ENCODE results near the gene ALDH3B1.

Gene ALDH3B1

GRCh38 chr11:68011051-68011943 lies 1.2 kb downstream of the ALDH3B1 start:
- TF ChIP-seq SUZ12 (IDR thresholded peaks at IDR 0.05) = no peak
- no peak for DNase-seq (ENCODE audit: extremely low spot score)
- ChIA-PET POLR2A (interaction anchor here (0.9 to 1.3 kb wide), 2 partner anchors 8 to 12 kb away, joined by 3 to 6 read pairs; no protein-coding TSS in a partner anchor), CTCF (interaction anchor here (0.6 kb wide), 1 partner anchor 8 kb away, joined by 3 read pairs; no protein-coding TSS in a partner anchor)

- ChIA-PET POLR2A (interaction anchor here (1.0 kb wide), 1 partner anchor 16 kb away, joined by 3 read pairs; no protein-coding TSS in a partner anchor), CTCF (no interaction called here)
- TF ChIP-seq SP1 (IDR thresholded peaks at IDR 0.05) (no peak), FOXA1 (IDR thresholded peaks at IDR 0.05) (no peak), ZNF384 (IDR thresholded peaks at IDR 0.05) (no peak), FOXM1 (IDR thresholded peaks at IDR 0.05; ENCODE audit: borderline replicate concordance) (no peak), L3MBTL2 (conservative IDR thresholded peaks at IDR 0.05) (no peak), TARDBP (IDR thresholded peaks at IDR 0.05) (no peak), SUZ12 (IDR thresholded peaks at IDR 0.05) (no peak), LEF1 (IDR thresholded peaks at IDR 0.05; ENCODE audit: borderline replicate concordance) (no peak), BHLHE40 (IDR thresholded peaks at IDR 0.05; ENCODE audit: borderline replicate concordance) (no peak), ARNT (IDR thresholded peaks at IDR 0.05) (no peak), NFRKB (IDR thresholded peaks at IDR 0.05) (no peak), CTBP1 (IDR thresholded peaks at IDR 0.05; ENCODE audit: borderline replicate concordance) (no peak)
- TF ChIP-seq, protein P1, sequence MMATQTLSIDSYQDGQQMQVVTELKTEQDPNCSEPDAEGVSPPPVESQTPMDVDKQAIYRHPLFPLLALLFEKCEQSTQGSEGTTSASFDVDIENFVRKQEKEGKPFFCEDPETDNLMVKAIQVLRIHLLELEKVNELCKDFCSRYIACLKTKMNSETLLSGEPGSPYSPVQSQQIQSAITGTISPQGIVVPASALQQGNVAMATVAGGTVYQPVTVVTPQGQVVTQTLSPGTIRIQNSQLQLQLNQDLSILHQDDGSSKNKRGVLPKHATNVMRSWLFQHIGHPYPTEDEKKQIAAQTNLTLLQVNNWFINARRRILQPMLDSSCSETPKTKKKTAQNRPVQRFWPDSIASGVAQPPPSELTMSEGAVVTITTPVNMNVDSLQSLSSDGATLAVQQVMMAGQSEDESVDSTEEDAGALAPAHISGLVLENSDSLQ (IDR thresholded peaks at IDR 0.05) = no peak
- no peak for DNase-seq (ENCODE audit: extremely low spot score)
Observed at GRCh38 chr11:68012044-68012842, 2.1 kb downstream of the ALDH3B1 start.

- ChIA-PET CTCF (no interaction called here), POLR2A (interaction anchor here (1.0 kb wide), 1 partner anchor 15 kb away, joined by 3 read pairs; no protein-coding TSS in a partner anchor)
- TF ChIP-seq FOXA1 (IDR thresholded peaks at IDR 0.05) = no peak
- no peak for TF ChIP-seq CTBP1 (IDR thresholded peaks at IDR 0.05; ENCODE audit: borderline replicate concordance)
- no peak for TF ChIP-seq SP1 (IDR thresholded peaks at IDR 0.05)
- TF ChIP-seq SUZ12 (IDR thresholded peaks at IDR 0.05) = no peak
- no peak for TF ChIP-seq NFRKB (IDR thresholded peaks at IDR 0.05)
- TF ChIP-seq ZNF384 (IDR thresholded peaks at IDR 0.05) = no peak
- no peak for TF ChIP-seq HDGF (IDR thresholded peaks at IDR 0.05; ENCODE audit: borderline replicate concordance)
- TF ChIP-seq BHLHE40 (IDR thresholded peaks at IDR 0.05; ENCODE audit: borderline replicate concordance) = no peak
- TF ChIP-seq FOXK2 (IDR thresholded peaks at IDR 0.05) = no peak
- no peak for TF ChIP-seq ELF4 (IDR thresholded peaks at IDR 0.05)
- no peak for TF ChIP-seq FOXM1 (IDR thresholded peaks at IDR 0.05; ENCODE audit: borderline replicate concordance)
- no peak for TF ChIP-seq TARDBP (IDR thresholded peaks at IDR 0.05)
- no peak for TF ChIP-seq ARNT (IDR thresholded peaks at IDR 0.05)
- DNase-seq (ENCODE audit: extremely low spot score) = no peak
Observed at GRCh38 chr11:68012843-68013610, 2.9 kb downstream of the ALDH3B1 start.

DNA sequence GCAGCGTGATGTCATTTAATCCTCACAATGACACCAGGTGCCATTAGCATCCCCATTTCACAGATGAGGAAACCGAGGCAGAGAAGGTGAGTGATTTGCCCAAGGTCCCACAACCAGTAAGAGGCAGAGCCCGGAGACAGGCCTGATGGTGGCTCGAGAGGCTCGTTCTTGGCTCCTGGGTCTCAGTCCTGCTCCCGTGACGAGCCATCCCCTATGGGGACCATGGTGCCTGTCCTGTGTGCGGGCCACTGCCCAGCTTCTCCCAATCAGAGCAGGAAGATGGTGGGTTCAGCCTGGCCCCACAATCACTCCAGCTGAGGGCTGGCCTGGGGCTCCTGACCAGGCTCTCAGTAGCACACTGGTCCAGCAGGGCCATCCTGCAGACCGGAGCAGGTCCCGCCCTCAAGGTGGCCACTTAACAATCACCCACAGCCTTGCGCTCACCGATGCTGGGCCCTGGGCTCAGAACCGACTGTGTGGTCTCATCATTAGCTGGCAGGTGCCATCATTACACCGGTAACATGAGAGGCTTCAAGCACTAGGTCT lies 3.6 kb downstream of the ALDH3B1 start:
- TF ChIP-seq HDGF (IDR thresholded peaks at IDR 0.05; ENCODE audit: borderline replicate concordance) (no peak), FOXK2 (IDR thresholded peaks at IDR 0.05) (no peak), FOXM1 (IDR thresholded peaks at IDR 0.05; ENCODE audit: borderline replicate concordance) (no peak), SP1 (IDR thresholded peaks at IDR 0.05) (no peak), TARDBP (IDR thresholded peaks at IDR 0.05) (no peak), ZNF384 (IDR thresholded peaks at IDR 0.05) (no peak), LEF1 (IDR thresholded peaks at IDR 0.05; ENCODE audit: borderline replicate concordance) (no peak), FOXA1 (IDR thresholded peaks at IDR 0.05) (no peak)
- TF ChIP-seq, protein P1 (IDR thresholded peaks at IDR 0.05) = no peak
- CTCF ChIA-PET = no interaction called here
- no peak for DNase-seq (ENCODE audit: extremely low spot score)
- POLR2A ChIA-PET = interaction anchor here (1.1 kb wide), 1 partner anchor 24 kb away, joined by 3 read pairs; no protein-coding TSS in a partner anchor

DNA sequence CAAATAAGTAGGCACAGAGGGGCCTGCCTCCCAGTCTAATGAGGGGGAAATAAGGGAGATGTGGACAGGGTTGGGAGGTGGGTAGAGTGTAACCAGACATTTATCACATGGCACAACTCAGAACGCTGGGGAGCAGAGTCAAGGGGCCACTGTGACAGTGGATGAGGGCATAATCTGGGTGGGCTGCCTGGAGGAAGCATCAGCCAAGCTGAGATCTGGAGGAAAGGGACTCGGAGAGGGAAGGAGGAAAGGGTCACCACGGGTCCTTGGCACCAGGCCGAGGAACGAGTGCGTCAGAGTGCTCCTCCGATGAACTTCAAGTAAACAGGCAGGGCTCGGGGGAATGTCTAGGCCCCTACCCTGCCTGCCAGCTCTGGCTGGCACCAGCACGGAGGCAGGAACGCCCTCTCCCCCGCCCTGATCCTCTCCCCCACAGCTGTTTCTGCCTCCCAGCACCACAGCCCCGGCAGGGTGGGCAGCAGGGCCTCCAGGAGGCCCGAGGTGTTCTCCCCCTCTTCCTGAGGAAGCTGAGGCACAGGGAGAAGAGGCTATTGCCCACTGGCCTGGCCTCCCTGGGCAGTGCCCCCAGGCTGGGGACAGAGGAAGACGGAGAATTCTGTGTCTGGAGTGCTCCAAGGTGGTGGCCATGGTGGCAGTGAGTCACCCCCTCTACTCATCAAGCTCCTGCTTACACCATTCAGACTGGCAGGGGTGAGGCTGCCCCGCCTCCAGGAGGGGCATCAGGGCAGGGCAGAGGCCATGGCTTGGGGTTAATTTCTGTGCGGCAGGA lies 4.2 kb downstream of the ALDH3B1 start:
- no peak for DNase-seq (ENCODE audit: extremely low spot score)
- POLR2A ChIA-PET = interaction anchor here (1.1 kb wide), 1 partner anchor 23 kb away, joined by 3 read pairs; no protein-coding TSS in a partner anchor
- TF ChIP-seq NFRKB (IDR thresholded peaks at IDR 0.05) = no peak
- no peak for TF ChIP-seq ARNT (IDR thresholded peaks at IDR 0.05)
- TF ChIP-seq ELF4 (IDR thresholded peaks at IDR 0.05) = no peak
- TF ChIP-seq LEF1 (IDR thresholded peaks at IDR 0.05; ENCODE audit: borderline replicate concordance) = no peak
- no peak for TF ChIP-seq BHLHE40 (IDR thresholded peaks at IDR 0.05; ENCODE audit: borderline replicate concordance)
- TF ChIP-seq FOXM1 (IDR thresholded peaks at IDR 0.05; ENCODE audit: borderline replicate concordance) = no peak
- no peak for TF ChIP-seq HDGF (IDR thresholded peaks at IDR 0.05; ENCODE audit: borderline replicate concordance)
- no peak for TF ChIP-seq FOXA1 (IDR thresholded peaks at IDR 0.05)
- CTCF ChIA-PET = interaction anchor here (0.6 kb wide), 1 partner anchor 536 kb away, joined by 3 read pairs; no protein-coding TSS in a partner anchor

Data from HEK293T (cell line).